MCF 10A (cell line): ENCODE data around the gene RASL11A. TPM values are rescaled to one million over a fixed set of nuclear protein-coding genes. Genes with fewer than 3 reads are reported as not detected.

ENCODE experiments used
- BruUV-seq: library from RNA; stranded (reverse); fragments of 400-500 nt; replicated peaks from 2 replicates; lab custom pipeline; 2021; lab: Mats Ljungman, UMichigan
- CTCF ChIA-PET: fragments of 300-600 bp; sonication (Branson Sonifier 250); formaldehyde crosslinking; extraction: SDS; loops from one replicate; lab custom pipeline; 2021; ENCODE audit warnings: antibody characterized with exemption, inconsistent platforms; lab: Yijun Ruan, JAX
- POLR2A ChIA-PET: fragments of 300-600, 350-650 bp; sonication (Branson Sonifier 250); formaldehyde crosslinking; extraction: SDS; loops from one replicate; lab custom pipeline; 2020; ENCODE audit warnings: antibody characterized with exemption, inconsistent platforms; lab: Yijun Ruan, JAX
- DNase-seq: peaks from one replicate; pipeline ENCODE4 v3.0.0-alpha.2; 2018; ENCODE audit not compliant: unreplicated experiment
- H3K27ac Mint-ChIP-seq: one replicate; pipeline ENCODE4 v1.8.0; 2022; ENCODE audit warnings: mild to moderate bottlenecking, low read depth, mixed read lengths; ENCODE audit not compliant: unreplicated experiment
- H3K27me3 Mint-ChIP-seq: one replicate; pipeline ENCODE4 v1.8.0; 2022; ENCODE audit warnings: mixed read lengths; ENCODE audit not compliant: insufficient read depth, unreplicated experiment
- H3K36me3 Mint-ChIP-seq: one replicate; pipeline ENCODE4 v1.8.0; 2022; ENCODE audit warnings: mild to moderate bottlenecking, moderate library complexity, mixed read lengths; ENCODE audit not compliant: insufficient read depth, unreplicated experiment
- H3K4me1 Mint-ChIP-seq: one replicate; pipeline ENCODE4 v1.8.0; 2022; ENCODE audit warnings: mixed read lengths; ENCODE audit not compliant: insufficient read depth, unreplicated experiment
- H3K4me3 Mint-ChIP-seq: one replicate; pipeline ENCODE4 v1.8.0; 2022; ENCODE audit warnings: mild to moderate bottlenecking, moderate library complexity, mixed read lengths; ENCODE audit not compliant: unreplicated experiment
- H3K9me3 Mint-ChIP-seq: one replicate; pipeline ENCODE4 v1.8.0; 2022; ENCODE audit warnings: mixed read lengths; ENCODE audit not compliant: unreplicated experiment
- intact Hi-C: fragments of 100-400 bp; cut with micrococcal nuclease; formaldehyde crosslinking; loops from 2 replicates; pipeline ENCODE4 v1.14.1; 2022
- total RNA-seq: library from RNA; stranded (reverse); gene quantifications from 2 replicates; pipeline ENCODE4 v1.2.3, GENCODE V29; 2022
- TF ChIP-seq, protein P1 (sequence below): fragments of 200-600 bp; IDR thresholded peaks from one replicate; pipeline ENCODE4 v1.8.0; 2022; ENCODE audit warnings: antibody characterized with exemption, mild to moderate bottlenecking; ENCODE audit not compliant: unreplicated experiment

Gene RASL11A
- total RNA-seq, 1 experiment from 2014 or later = 0.98 TPM

DNA sequence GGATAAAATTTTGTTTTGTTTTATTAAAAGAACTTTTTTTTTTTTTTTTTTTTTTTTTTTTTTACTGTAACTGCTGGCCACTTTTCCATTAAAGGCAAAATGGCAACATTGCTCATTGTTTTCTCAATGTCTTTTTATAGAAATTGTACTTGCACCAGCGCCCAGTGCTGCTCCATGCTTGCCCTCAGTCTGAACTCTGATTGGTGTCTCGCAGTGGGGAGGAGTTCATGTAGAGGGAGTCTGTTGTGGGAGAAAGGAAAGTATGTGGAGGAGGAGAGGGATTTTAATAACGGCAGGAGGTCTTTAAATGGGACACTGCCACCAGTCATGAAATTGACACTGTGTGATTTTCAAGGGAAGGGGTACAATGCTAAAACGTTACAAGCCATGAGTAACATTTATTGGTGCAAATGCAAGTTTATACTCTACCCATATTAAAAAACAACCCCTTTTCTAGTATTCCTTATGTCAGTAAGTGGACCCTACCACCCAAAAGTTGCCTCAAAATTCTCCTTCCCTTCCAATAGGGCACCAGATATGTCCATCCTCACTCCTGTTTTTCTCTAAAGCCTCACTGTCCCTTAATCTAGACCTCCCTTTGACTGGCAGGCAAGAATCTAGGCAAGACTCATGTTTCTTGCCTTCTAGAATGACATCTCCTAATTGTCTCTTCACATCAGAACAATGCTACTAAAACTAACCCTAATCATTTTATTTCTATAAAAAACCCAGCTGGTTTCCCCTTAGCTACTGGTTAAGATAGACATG, 3.2 kb downstream of the RASL11A start:
- no peaks in the 10 kb centered on the region for H3K27me3 Mint-ChIP-seq
- intact Hi-C loops = loop anchor here (5.0 kb wide), 2 partner anchors 68 to 102 kb away; partner anchors contain the start of gene USP12
- ChIA-PET POLR2A (interaction anchor here (0.8 kb wide), 1 partner anchor 21 kb away, joined by 3 read pairs; no protein-coding TSS in a partner anchor), CTCF (interaction anchor here (0.6 to 1.5 kb wide), 5 partner anchors 15 to 1078 kb away, joined by 3 to 4 read pairs (median 3); no protein-coding TSS in a partner anchor)
- no peak overlapping the region for H3K4me3 Mint-ChIP-seq
- TF ChIP-seq, protein P1, sequence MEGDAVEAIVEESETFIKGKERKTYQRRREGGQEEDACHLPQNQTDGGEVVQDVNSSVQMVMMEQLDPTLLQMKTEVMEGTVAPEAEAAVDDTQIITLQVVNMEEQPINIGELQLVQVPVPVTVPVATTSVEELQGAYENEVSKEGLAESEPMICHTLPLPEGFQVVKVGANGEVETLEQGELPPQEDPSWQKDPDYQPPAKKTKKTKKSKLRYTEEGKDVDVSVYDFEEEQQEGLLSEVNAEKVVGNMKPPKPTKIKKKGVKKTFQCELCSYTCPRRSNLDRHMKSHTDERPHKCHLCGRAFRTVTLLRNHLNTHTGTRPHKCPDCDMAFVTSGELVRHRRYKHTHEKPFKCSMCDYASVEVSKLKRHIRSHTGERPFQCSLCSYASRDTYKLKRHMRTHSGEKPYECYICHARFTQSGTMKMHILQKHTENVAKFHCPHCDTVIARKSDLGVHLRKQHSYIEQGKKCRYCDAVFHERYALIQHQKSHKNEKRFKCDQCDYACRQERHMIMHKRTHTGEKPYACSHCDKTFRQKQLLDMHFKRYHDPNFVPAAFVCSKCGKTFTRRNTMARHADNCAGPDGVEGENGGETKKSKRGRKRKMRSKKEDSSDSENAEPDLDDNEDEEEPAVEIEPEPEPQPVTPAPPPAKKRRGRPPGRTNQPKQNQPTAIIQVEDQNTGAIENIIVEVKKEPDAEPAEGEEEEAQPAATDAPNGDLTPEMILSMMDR = no peak
- no peaks in the 10 kb centered on the region for H3K36me3 Mint-ChIP-seq
- peaks cover 9% of the 10 kb centered on the region for H3K4me1 Mint-ChIP-seq
- DNase-seq = peak; percentile 56
- no peaks in the 10 kb centered on the region for H3K9me3 Mint-ChIP-seq
- no peak overlapping the region for H3K27ac Mint-ChIP-seq
- BruUV-seq = no TSS peak

DNA sequence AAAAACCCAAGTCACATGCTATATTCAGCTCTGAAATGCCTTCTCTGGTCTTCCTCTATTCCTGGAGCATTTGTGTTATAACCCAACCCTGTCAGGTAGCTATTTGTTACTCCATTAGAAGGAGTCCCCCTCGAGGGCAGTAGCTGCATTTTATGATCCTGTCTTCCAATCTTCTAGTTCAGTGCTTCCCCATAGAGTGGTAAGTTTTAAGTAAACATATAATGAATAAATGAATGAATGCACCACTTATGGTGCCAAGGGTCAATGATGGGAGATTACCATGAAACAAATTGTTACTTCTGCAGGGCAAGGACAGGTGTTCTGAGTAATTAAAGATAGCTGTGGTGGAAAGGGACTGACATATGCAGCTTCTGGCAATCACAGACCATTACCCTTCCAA, 4.0 kb downstream of the RASL11A start:
- H3K4me1 Mint-ChIP-seq = peaks cover 5% of the 10 kb centered on the region
- CTCF ChIA-PET = interaction anchor here (0.6 to 1.5 kb wide), 6 partner anchors 44 to 1772 kb away, joined by 3 to 5 read pairs (median 3); no protein-coding TSS in a partner anchor
- no peaks in the 10 kb centered on the region for H3K27me3 Mint-ChIP-seq
- POLR2A ChIA-PET = interaction anchor here (0.8 kb wide), 1 partner anchor 22 kb away, joined by 3 read pairs; no protein-coding TSS in a partner anchor
- DNase-seq = no peak
- intact Hi-C loops = loop anchor here (5.0 kb wide), 2 partner anchors 68 to 102 kb away; partner anchors contain the start of gene USP12
- BruUV-seq = no TSS peak
- no peaks in the 10 kb centered on the region for H3K36me3 Mint-ChIP-seq
- H3K9me3 Mint-ChIP-seq = no peaks in the 10 kb centered on the region
- no peak overlapping the region for H3K27ac Mint-ChIP-seq
- TF ChIP-seq, protein P1 = no peak
- no peak overlapping the region for H3K4me3 Mint-ChIP-seq

DNA sequence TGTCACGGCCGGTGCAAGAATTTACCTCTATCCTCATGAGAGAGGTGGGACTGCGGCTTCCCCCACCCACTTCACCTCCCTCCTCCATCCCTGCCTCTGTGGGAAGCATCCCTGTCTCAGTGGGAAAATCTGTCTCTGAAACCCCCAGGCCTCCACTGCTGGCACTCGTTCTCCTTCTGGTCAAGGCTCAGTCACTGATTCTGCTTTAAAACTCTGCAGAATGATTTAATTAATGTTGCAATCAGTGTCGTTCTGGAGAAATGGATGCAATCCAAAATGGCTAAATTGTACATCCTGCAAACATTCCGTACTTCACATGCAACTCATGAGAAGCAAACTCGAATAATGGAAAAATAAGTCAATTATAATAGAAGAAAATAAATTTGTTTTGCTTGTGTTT, 5.6 kb downstream of the RASL11A start:
- CTCF ChIA-PET = interaction anchor here (0.7 kb wide), 2 partner anchors 34 to 148 kb away, joined by 3 read pairs; no protein-coding TSS in a partner anchor

DNA sequence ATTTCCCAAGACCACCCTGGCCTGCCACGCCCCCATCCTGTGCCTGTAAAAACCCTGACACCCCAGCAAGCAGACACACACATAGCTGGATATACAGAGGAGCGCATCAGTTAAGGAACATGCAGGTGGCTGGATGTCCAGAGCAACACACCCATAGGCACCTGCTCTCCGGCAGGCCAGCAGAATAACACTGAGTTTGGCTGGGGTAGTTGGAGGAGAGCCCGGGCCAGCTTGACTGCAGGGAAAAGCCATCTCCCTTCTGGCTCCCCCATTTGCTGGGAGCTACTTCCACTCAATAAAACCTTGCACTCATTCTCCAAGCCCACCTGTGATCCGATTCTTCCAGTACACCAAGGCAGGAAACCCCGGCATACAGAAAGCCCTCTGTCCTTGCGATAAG, 8.9 kb downstream of the RASL11A start:
- Mint-ChIP-seq H3K27ac (no peak overlapping the region), H3K36me3 (no peaks in the 10 kb centered on the region), H3K4me3 (no peak overlapping the region), H3K27me3 (no peaks in the 10 kb centered on the region), H3K4me1 (no peaks in the 10 kb centered on the region), H3K9me3 (no peaks in the 10 kb centered on the region)
- TF ChIP-seq, protein P1 = no peak
- BruUV-seq = no TSS peak
- DNase-seq = no peak
- CTCF ChIA-PET = interaction anchor here (0.6 to 0.9 kb wide), 2 partner anchors 28 to 39 kb away, joined by 3 read pairs; no protein-coding TSS in a partner anchor
- POLR2A ChIA-PET = no interaction called here
- intact Hi-C loops = no loop called here

More for the DNA sequence above, 5.6 kb downstream of the RASL11A start:
- intact Hi-C loops = no loop called here
- Mint-ChIP-seq H3K36me3 (no peaks in the 10 kb centered on the region), H3K27me3 (no peaks in the 10 kb centered on the region), H3K27ac (no peak overlapping the region), H3K4me3 (no peak overlapping the region), H3K9me3 (no peaks in the 10 kb centered on the region), H3K4me1 (peaks cover 5% of the 10 kb centered on the region)
- TF ChIP-seq, protein P1 = no peak
- POLR2A ChIA-PET = no interaction called here
- BruUV-seq = no TSS peak
- no peak for DNase-seq
